Jurkat, Clone E6-1 (cell line): ENCODE data around the gene MYOM3.

Experiments used
- DNase-seq: peaks from one replicate; pipeline ENCODE4 v3.0.0-alpha.2; 2011; ENCODE audit warnings: low read depth, low spot score
- H3K4me3 ChIP-seq: 2 replicates; pipeline ENCODE4 v1.5.1; 2011; ENCODE audit warnings: mild to moderate bottlenecking, low read length, control low read depth, moderate library complexity

MYOM3 gene

DNA sequence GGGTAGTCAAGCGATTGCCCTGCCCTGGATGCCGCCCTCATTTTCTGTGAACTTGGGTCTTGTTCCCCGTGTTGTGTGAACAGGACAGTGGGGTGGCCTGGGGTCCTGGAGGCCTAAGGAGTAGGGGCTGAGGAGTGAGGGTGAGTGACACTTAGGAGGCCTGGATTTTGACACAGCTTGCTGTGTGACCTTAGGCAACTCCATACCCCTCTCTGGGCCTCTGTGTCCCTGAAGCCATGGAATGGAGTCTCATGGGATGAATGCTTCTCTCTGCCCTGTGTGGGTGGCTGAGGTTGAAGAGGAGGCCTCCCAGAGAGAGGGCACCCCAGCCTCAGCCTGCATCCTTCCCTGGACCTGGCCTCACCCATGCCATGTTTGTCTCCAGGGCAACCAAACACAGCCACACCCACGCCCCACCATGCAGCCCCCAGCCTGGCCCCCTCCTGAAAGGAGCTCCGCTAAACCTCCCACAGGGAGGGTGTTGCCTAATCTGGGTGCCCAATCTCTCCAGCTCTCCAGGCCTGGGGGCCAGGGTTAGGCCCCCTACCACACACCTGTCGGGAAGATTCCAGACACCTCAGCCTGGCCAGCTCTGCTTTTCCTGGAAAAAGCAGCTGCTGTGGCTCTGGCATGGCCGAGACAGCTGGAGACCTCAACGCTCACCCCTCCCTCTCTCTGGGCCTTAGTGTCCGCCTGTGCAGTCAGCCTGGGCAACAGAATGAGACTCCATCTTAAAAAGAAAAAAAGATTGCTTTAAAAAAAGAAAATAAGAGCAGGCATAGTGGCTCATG, 9.9 kb downstream of the MYOM3 start:
- no peak overlapping the region for H3K4me3 ChIP-seq
- DNase-seq = no peak

- no peak overlapping the region for H3K4me3 ChIP-seq
- no peak for DNase-seq
Measured at GRCh38 chr1:24100945-24101737, 10.8 kb downstream of the MYOM3 start.

- H3K4me3 ChIP-seq = no peak overlapping the region
- no peak for DNase-seq
Measured at GRCh38 chr1:24098943-24099638, 12.8 kb downstream of the MYOM3 start.

- DNase-seq = no peak
- H3K4me3 ChIP-seq = no peak overlapping the region
Measured at GRCh38 chr1:24098102-24098501, 13.8 kb downstream of the MYOM3 start.

GRCh38 chr1:24097663-24098062, 14.3 kb downstream of the MYOM3 start:
- DNase-seq = no peak
- H3K4me3 ChIP-seq = no peak overlapping the region

- H3K4me3 ChIP-seq = no peak overlapping the region
- no peak for DNase-seq
Measured at GRCh38 chr1:24096739-24097103, 15.2 kb downstream of the MYOM3 start.

DNA sequence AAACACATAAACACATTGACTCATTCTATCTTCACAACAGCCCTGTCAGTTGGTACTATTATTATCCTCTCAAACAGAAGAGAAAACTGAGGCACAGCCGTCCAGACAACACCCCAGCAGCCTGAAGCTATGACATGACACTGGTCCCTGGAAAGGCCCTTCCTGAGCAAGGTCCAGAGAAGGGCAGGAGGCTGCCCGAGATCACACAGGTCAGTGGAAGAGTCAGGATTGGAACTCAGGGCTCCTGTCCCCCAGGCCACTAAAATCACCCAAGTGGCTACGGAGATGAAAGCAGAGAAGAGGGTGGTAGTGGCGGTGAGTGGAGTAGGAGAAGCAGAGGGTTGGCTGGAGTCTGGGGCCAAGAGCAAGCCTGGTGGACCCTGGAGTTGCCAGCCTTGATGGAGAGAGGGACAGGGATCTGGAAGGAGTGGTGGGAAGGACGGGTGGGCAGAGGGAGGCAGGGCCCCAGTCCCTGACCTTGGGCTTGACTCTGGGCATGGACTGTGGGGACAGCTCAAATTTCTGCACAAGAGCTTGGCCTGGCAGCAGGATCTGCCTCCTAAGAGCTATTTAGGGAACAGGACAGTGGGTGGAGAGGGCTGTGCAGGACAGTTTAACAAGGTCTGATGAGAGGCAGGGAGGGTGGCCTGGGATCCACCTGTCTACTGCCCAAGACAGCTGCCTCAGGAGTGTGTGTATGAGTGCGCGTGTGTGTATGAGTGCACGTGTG, 15.8 kb downstream of the MYOM3 start:
- DNase-seq = no peak
- H3K4me3 ChIP-seq = no peak overlapping the region

- no peak overlapping the region for H3K4me3 ChIP-seq
- no peak for DNase-seq
Measured at GRCh38 chr1:24095140-24095859, 16.6 kb downstream of the MYOM3 start.

DNA sequence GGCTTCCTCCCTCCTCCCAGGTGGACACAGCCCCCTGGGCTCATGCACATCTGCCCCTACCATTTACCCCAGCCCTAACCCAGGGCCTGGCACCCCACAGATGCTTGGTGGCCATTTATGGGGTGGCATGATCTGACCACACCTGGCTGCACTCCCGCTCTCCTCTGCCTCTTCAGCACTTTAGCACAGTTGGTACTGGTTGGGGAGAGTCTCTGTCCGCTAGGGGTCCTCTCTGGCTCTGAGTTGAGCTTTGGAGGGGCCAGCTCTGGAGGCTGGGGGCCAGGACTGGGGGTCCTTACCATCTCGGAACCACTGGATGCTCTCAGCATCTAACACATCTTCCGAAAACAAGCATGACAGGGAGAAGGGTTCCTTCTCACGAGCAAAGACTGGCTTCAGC, 17.4 kb downstream of the MYOM3 start:
- no peak overlapping the region for H3K4me3 ChIP-seq
- DNase-seq = no peak

GRCh38 chr1:24093732-24094131, 18.2 kb downstream of the MYOM3 start:
- no peak for DNase-seq

GRCh38 chr1:24092979-24093378, 19.0 kb downstream of the MYOM3 start:
- DNase-seq = no peak
- no peak overlapping the region for H3K4me3 ChIP-seq

More at GRCh38 chr1:24093732-24094131, 18.2 kb downstream of the MYOM3 start:
- no peak overlapping the region for H3K4me3 ChIP-seq

DNA sequence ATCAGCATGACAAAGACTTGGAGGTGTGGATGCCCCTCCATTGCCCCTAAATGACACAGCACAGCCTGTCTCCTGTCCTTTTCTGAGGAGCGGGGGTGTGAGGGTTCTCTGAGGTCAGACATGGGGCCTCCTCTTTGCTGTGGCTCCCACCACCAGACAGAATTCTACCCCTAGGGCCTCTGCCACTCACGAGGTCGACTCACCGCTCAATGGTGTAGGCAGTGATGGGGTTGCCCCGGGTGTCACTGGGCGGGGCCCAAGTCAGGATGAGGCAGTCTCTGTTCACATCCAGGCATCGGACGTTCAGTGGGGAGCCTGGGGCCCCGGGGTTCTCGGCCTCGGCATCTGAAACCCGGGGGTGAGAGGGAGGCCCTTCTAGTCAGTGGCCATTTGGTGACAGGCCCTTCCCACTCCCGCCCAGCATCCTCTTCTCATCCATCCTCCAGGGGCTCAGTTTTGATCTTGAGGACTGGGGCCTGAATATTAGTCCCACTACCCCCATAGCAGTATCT, 19.9 kb downstream of the MYOM3 start:
- H3K4me3 ChIP-seq = no peak overlapping the region
- no peak for DNase-seq

DNA sequence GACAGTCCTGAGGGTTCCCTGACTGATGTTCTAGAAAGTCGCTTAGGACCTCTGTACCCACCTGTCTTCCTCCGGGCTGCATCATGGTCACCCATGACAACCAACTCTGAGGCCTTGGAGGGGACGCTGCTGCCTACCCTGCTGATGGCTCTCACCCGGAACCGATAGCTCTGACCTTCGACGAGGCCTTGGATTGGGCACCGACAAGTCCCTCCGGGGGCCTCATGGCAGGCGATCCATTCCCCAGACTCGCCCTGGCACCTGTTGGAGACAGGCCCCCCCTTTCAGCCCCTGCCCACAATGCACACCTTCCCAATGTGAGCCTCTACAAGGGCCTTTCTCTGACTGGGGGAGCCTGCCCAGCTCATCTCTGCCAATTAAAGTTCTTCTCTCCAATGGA, 21.2 kb downstream of the MYOM3 start:
- H3K4me3 ChIP-seq = no peak overlapping the region
- DNase-seq = no peak

DNA sequence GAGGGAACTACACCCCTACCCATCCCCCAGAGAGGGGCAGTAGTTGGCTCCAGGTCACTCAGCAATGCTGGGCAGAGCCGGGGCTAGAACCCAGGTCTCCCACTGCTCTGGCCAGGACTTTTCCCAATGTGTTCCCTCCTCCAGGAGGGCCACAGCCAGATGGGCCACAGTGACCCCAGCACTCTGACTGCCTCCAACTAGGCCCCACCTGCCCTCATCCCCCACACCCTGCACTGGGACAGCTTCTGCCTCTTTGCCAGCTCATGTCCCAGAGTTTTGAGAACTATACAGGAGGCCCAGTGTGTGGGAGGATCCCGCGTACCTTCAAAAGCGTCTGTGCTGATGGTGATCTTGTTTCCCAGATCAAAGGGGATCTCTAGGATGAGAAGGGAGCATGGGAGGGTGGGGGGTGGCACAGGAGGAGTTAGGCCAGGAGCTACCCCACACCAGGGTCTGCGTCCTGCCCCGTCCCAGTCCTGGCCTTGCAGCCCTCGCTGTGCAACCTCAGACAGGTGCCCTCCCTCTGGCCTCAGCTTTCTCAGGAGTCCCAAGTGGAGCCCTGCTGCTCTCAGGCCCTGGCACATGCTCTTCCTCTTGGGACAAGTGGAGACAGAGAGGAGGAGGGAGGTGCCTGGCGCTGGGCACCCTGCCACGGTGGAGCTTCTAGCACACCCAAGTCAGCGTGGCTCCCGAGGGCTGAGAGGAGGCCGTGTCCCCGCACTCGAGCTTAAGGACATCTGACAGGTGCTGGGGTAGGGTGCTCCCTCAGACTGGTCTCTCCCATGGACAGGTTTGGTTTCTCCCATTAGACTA, 22.0 kb downstream of the MYOM3 start:
- DNase-seq = no peak
- no peak overlapping the region for H3K4me3 ChIP-seq

- H3K4me3 ChIP-seq = no peak overlapping the region
- peak; percentile 47 for DNase-seq
Measured at GRCh38 chr1:24089027-24089742, 22.8 kb downstream of the MYOM3 start.

- DNase-seq = no peak
- H3K4me3 ChIP-seq = no peak overlapping the region
Measured at GRCh38 chr1:24086466-24086865, 25.5 kb downstream of the MYOM3 start.

- no peak overlapping the region for H3K4me3 ChIP-seq
- DNase-seq = no peak
Measured at GRCh38 chr1:24085546-24085945, 26.4 kb downstream of the MYOM3 start.
